Activated CD4-positive, CD25-positive, alpha-beta regulatory T cell (primary cell): ENCODE measurements around the gene C1orf232.

Experiments used
- DNase-seq, 4 experiments: peaks; one replicate each; lab custom pipeline; 2025; lab: John Stamatoyannopoulos, UW

C1orf232 gene

DNA sequence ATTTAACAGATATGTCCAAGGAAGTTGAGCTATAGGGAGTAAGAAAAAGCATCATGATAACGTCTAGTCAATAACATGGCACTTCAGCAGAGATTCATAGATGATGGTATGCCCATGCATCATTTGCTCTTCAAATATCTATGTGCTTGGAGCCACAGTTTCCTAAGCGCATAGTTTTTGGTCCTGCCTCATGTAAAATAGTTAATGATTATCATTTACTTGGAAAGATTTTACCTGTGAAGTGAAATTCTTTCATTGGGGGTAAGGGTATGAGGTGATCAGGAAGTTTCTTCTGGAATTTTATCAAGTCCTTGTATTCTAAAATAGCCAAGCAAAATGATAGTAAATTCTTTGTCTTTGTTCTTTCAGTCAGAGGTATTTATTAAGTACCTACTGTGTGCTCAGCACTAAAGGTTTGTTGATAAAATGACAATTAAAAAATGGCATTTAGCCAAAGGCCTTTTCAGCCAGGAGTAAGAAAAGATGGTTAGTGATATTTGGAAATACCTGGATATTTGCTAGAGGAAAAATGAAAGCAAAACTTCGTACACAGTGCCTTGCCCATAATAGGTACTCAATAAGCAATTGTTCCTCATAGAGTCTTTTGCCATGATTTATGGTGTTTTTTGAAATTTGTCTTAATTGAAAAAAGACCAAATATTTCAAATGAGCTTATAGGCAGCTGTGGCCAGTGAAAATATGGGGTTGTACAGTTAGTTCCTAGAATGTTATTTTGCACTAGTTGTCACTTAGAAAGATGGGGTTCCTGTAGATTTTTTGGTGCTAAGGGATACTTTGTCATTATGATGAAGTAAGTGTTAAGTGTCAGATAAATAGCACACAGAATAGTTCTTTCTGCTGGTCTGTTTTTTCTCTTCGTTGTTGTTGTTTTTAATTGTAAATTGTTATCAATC lies 44.1 kb downstream of the C1orf232 start:
- no peak for DNase-seq

GRCh38 chr1:26122988-26123973 lies 45.5 kb downstream of the C1orf232 start:
- DNase-seq, result no peak

DNA sequence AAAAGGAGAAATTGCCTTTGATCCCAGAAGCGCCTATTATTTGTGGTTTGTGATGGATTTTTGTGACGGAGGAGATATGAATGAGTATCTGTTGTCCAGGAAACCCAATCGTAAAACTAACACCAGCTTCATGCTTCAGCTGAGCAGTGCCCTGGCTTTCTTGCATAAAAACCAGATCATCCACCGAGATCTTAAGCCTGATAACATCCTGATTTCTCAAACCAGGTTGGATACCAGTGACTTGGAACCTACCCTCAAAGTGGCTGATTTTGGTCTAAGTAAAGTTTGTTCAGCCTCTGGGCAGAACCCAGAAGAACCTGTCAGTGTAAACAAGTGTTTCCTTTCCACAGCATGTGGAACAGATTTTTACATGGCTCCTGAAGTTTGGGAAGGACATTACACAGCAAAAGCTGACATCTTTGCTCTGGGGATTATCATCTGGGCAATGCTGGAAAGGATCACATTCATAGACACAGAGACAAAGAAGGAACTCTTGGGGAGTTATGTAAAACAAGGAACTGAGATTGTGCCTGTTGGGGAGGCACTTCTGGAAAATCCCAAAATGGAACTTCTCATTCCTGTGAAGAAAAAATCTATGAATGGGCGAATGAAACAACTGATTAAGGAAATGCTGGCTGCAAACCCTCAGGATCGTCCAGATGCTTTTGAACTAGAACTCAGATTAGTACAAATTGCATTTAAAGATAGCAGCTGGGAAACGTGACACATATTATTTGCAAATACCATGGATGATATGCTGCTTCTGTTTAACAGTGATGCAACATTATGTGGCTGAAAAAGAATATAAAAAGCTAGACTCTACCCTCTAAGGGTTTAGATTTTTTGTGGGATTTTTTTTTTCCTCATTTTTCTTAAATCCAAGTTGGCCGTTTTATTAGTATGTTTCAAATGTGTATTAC lies 46.6 kb downstream of the C1orf232 start:
- DNase-seq, result no peak

- no peak for DNase-seq
Observed at GRCh38 chr1:26119892-26120608, 48.7 kb downstream of the C1orf232 start.

DNA sequence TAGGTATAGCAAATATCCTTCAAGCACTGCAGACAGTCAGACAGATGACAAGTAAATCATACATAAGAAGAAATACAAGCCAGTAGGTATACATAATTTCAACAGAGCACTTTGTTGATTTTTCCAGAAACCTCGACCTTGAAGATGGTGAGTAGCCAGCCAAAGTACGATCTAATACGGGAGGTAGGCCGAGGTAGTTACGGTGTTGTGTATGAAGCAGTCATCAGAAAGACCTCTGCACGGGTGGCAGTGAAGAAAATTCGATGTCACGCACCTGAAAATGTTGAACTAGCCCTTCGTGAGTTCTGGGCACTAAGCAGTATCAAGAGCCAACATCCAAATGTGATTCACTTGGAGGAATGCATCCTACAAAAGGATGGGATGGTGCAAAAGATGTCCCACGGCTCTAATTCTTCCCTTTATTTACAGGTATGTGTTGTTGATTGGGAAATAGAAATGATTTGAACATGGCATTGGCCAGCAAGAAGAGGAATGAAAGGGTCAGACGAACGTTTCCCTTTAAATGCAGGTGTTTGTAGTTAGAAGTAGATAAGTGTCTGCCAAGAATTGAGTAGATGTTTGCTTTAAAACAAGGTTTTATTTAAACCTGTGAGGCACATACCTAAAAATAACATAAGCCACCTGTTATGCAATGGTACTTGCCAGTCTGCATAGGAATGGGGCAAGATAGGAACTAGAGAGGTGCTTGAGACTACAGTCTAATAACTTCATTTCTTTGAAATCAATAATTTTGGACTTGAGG lies 54.4 kb downstream of the C1orf232 start:
- DNase-seq, result no peak
